Activated CD4-positive, CD25-positive, alpha-beta regulatory T cell treated with anti-CD3 and anti-CD28 coated beads, Interleukin-2, amount 50 U/mL, for 24 hours (primary cell): ENCODE results near the gene RHEB.

Experiments
- ATAC-seq, 2 donors: fragments of 150-1000 bp; cut with Tn5 transposase; one replicate each; pipeline ENCODE4 v1.10.0; 2021; ENCODE audit warnings: mild to moderate bottlenecking in 1 of 2, moderate library complexity in 1 of 2

Gene RHEB

DNA sequence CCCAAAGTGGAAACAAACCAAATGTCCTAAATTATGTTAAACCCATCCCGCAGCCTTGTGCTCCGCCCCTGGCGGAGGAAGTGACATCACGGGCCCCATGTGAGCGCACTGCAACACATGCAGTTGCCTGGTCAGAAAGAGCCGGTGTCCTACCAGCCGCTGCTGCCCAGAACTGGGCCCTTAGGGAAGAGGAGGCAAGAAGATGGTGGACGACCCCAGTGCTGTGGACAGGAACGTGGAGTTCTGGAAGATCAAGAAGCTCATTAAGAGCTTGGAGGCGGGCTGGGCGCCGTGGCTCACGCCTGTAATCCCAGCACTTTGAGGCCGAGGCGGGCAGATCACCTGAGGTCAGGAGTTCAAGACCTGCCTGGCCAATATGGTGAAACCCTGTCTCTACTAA, 18.0 kb downstream of the RHEB start:
- no peak for ATAC-seq

DNA sequence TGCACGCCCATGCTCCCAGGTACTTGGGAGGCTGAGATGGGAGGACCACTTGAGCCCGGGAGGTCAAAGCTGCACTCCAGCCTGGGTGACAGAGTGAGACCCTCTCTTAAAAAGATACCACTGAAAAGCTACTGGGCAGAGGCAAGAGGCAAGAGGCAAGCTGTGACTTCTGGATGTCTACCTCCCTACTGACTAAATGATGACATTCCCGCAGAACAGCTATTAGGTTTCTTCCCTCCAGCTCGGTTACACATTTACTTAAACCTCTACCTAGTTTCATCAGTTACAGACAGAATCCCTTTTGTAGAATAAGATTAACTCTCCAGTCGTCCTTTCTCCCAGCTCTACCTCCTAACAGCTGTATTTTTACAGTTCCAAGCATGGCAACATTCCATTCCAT, 21.2 kb downstream of the RHEB start:
- no peak for ATAC-seq

DNA sequence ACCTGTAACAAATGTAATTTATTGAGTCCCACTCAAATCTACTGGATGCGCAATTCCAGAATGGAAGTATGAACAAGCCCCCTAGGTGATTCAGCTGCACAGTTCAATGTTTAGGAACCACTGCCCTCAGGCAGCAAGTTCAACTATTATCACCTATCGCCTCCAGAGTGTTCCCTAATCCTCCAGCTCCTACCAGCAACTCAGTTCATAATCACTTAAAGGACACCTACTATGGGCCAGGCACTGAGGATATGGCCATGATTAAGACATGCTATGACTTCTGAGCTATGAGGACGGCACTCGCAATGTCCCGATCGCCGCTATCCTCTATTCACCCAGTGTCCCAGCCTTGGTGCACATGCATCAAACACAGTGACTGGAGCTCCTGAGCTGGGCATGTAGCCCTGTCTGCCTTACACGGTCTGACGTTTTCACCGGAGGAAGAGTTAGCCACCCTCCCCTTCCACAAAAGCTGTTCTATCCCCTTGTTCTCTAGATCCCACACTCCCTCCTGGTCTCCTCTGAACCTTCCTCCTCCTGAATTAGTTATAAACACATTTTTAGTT, 22.3 kb downstream of the RHEB start:
- ATAC-seq, result no peak

DNA sequence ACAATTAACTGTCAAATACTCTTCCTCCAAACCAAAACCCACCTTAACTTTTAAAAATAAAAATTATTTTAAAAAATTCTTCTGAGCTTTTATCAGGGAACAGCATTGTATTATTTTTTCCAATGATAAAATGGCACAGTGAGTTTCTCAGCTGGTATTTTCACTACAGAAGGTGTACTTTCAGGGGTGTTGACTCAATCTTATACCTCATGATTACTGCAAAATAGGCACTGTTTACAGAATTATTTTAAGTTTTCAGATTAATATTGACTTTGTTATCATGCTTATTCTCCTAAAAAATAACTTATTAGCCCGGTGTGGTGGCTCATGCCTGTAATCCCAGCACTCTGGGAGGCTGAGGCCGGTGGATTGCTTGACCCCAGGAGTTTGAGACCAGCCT, 24.3 kb downstream of the RHEB start:
- ATAC-seq, result no peak

DNA sequence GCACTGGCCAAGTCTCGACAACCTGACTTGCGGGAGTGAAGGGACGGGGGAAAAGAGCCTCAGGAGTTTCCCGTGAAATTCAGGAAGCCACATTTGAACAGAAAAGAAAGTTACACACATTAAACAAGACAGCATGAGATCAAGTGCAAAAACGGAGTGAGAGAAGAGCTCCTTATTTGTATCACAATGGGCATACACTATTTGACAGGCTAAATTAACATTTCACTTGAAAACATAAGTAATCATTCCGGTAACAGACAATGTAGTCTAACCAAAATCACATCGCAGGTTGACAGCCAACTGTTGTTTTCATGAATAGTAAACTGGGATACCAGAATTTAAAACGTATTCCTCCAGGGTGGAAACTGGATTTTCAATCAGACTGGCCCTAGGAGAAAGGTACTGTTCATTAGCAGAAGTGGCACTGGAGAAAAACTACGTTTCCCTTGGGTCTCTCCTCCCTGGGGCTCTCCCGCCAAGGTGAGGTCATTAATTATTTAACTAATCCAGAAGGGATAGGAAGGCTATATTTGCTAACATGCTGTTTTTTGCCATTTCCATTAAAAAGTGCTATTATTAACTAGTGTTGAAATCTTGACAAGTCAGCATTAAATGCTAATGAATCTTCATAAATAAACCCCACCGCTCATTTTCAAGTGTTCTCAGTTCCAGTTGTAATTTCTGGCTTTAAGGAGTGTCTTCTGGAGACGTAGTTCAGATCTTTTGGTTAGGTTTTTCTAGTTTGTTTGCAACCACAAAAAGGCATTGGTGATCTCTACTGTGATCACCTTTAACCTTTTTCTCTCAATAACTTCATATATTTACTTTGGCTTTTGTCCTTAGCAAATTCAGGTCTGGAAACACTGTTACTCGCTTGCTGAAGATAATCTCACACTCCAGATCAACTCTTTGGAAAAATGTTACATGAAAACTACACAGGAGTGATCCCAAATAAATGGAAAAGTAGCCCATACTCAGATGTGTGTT, 25.1 kb downstream of the RHEB start:
- ATAC-seq, result no peak

DNA sequence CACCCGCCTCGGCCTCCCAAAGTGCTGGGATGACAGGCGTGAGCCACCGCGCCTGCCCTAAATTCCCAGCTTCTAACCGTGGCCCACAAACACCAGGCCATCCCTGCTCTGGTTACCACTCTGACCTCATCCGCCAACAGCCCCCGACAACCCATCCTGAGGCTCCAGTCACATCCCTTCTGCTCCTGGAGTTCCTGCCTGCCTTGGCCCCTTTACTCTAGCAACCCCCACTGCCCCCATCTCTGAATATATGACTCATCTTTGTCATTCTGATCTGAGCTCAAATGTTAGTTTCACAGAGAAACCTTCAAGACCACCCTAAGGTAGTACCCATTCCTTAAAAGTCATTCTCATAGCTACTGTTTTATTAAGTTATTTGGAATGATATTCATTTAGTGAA, 26.6 kb downstream of the RHEB start:
- ATAC-seq, result no peak

DNA sequence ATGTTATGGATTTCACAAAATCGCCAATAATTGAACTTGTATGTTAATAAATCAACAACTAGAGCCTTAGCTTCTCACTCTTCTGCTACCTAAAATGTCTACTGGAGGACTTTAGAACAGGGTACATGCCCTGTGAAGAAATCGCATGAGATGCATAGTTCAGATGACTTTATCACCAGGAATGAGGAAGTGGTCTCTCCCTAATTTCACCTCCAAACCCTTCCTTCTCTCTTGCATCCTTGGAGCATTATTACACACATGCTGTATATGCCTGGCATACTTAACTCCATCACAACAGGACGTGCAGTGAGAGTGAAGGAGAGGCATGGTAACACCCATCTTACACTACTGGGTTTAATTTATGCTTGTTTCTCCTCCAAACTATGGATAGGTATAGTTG, 27.8 kb downstream of the RHEB start:
- no peak for ATAC-seq

DNA sequence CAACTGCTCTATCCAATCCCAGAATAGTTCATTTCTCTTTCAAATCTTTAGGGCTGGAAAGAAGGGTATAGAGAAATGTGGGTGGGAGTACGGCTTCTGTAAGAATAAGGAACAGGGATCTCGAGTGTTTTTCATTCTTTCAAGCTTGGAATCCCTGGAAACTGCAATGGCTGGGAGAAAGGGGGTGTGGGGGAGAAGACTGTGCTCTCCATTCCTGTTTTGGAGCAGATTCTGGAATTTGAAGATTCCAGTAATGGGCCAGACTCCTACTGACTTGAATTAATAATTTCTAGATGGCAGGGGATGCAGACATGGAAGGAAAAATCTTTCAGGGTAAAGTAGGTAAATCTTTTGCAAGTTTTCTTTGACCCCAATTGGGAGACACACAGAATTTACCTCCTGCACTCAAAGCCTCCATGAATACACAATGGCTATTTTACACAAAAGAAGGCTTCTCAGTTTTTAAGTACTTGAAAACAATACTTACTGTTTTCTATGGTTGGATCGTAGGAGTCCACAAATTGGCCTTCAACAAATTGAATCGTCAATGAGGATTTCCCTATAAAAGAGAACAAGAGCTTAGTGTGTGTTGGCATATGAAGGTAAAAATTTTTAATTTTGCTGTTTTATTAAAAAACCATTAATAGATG, 29.1 kb downstream of the RHEB start:
- ATAC-seq, result no peak

DNA sequence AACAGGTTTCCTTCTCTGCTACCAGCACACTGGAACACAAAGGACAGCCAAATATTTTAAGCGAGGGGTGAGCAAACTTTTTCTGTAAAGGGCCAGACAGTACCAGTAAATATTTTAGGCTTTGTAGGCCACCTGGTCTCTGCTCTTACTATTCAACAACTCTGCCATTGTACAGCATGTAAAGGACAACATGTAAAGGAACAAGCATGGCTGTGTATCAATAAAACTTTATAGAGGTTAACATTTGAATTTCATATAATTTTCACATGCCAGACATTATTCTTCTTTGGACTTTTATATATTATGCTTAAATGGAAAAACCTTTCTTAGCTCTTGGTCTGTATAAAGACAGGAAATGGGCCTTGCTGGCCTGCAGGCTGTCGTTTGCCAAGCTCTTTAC, 30.2 kb downstream of the RHEB start:
- no peak for ATAC-seq

DNA sequence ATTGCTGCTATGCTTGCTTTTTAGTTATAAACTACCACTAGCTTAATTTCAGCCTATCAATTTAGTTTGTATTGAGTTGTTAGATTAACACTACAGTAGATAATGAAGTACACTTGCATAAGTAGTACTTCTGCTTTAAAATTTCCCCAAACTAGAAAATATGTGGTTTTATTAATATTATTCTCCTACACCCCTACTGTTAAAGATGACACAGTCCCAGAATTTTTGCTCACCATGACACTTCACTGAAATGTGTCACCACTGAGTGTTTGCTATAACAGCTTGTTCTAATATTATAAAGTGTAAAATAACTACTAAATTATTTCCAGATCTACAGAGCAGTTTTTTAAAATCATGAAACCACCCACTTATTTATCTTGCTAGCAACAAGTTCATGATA, 31.6 kb downstream of the RHEB start:
- ATAC-seq, result no peak

DNA sequence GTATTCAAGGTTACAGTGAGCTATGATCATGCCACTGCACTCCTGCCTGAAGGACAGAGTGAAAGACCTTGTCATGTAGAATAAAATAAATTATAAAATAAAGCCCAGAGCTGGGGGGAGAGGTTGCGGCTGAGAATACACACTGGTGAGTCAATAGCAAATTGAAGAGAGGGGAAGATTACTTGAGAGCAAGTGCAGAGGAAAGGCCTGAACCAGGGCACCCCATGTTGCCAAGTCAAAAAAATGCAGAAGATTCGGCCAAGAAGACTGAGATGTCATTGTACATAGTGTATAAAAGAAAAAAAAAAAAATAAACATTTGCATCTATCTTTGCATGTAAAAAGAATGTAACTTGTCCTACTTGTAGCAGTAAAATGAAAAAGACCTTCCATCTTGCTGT, 32.5 kb downstream of the RHEB start:
- no peak for ATAC-seq

DNA sequence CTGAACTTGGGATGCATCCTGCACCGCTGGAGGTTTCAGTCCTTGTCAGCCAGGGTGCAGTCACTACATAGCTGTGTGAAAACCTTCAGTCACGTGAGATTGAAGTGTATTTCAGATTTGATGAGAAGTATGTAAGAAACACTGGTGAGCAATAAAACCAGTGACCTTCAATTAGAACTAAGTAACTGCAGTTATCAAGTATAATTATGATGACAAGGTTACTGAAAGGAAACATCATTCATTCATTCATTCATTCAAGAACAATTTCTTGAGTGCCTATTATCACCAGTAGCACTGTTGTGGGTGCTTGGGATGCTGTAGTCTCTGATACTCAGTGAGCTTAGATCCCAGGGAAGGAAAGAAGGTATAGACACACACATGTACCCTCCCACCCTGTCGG, 33.6 kb downstream of the RHEB start:
- ATAC-seq, result no peak

DNA sequence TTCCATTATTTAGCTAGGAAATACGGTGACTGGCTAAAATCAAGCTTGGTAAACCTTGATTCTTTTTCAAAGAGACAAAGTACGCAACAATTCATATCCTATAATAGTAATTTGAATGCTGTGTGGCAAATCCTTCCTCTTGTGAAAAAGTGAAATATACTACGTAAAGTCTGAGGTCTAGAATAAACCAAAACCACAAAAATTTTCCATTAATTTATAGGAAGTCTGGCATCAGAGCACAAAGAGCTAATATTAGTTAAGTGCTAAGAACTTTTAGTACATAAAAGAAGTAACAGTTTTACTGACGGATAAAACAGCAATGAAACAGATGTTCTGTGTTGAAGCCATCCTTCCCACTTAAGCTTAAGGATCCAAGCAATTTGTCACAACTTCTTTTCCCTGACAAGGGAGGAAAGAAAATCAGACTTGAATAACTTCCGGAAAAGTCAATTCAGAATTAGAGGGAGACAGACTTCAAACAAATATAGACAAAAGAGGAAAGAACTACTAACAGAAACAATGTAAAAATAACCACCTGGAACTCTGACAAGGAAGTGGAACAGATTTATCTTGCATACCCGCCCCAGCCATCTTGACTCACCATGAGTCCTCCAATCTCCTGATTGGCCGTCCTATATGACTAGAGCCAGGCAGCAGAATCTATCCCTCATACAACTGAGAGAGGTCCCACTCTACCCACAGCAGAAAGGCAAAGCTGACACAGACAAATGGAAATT, 34.6 kb downstream of the RHEB start:
- peak; percentile 58 to 77 for ATAC-seq

DNA sequence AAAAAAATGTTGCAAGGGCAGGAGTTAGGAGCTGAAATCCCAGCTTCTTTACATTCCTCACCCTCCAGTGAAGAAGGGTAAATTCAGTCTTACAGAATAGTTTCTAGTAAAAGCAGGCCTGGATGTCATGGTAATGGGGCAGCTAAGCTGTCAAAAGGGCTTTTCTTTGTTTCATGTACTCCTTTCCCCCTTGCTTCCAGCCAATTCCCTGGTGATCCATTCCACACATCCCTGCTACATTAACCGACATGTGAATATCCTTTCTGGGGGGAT, 36.0 kb downstream of the RHEB start:
- ATAC-seq, result no peak

DNA sequence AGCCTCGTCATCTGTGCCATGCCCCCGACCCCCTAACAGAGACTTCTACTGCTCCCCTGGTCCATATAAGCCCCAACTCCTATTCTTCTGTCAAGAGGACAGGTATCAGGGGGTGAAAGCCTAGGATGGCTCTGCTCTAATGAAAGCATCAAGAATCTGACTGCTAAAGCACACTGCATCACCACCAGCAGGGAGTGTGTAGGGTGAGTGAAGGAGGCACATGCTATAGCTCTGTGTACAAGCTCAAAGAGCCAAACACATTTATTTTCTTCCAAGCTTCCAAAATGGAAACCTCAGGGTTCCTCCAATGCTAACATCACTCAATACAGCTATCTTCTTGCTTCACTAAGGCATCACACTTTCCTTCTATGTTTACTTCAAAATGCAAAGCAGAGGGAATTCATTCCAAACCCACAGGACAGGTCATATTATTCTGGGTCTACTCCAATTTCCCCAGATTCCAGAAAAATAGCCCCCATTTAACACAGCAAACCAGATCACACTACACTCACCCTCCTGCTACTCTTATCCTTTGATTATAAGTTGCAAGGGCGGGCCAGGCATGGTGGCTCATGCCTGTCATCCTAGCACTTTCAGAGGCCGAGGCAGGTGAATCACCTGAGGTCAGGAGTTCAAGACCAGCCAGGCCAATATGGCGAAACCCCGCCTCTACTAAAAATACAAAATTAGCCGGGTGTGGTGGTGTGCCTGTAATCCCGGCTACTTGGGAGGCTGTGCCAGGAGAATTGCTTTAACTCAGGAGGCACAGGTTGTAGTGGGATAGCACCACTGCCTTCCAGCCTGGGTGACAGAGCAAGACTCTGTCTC, 36.6 kb downstream of the RHEB start:
- no peak for ATAC-seq

DNA sequence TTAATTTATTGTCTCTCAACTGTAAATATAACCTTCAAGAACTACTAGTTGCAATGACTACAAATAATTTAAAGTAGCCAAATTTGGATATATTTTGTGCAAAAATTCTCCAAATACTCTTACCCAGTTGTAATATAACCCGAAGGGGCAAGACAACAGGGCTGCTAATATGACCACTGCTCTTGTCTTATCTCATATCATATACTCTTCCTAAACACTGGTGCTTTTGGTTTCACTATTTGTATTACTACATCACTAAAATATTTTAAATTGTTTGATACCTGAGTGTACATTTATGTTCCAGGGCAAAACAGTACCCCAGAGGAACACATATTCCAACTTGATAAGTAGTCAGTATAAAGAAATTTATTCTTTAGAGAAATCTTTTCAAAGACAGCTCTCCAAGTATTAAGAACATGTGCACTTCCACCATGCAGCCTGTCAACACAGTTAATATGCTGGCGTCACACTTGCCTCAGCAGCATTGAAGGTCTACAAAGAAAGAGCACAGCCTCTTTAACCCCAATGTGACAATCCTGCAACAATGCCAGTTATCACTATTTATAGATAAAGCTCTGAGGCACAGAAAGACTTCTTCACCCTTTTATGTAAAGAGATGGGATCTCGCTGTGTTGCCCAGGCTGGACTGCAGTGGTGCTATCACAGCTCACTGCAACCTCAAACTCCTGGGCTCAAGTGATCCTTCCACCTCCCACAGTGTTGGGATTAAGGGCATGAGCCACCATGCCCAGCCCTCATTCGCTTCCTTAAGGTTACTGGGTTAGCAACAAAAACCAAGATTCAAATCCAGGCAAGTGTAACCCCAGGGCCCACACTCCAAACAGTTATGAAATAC, 37.8 kb downstream of the RHEB start:
- ATAC-seq, result peak in 1 of 2 donors; percentile 47

DNA sequence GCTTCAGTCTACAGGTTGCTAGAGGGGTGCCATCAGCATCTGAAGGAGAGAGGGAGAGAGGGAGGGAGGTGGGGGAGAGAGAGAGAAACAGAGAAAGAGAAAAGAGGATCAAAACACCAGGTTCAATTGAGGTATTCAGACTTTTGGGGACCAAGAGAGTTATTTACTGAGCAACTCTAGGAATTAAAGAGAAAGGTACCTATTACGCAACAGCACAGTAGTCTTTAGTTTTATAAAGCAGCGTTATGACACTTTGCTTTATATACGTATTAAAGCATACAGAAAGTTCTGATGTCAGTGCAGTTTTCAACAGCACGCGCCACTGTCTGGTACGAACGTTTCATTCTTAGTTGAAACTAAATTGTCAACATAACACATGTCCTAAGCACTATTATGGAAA, 41.8 kb downstream of the RHEB start:
- no peak for ATAC-seq

DNA sequence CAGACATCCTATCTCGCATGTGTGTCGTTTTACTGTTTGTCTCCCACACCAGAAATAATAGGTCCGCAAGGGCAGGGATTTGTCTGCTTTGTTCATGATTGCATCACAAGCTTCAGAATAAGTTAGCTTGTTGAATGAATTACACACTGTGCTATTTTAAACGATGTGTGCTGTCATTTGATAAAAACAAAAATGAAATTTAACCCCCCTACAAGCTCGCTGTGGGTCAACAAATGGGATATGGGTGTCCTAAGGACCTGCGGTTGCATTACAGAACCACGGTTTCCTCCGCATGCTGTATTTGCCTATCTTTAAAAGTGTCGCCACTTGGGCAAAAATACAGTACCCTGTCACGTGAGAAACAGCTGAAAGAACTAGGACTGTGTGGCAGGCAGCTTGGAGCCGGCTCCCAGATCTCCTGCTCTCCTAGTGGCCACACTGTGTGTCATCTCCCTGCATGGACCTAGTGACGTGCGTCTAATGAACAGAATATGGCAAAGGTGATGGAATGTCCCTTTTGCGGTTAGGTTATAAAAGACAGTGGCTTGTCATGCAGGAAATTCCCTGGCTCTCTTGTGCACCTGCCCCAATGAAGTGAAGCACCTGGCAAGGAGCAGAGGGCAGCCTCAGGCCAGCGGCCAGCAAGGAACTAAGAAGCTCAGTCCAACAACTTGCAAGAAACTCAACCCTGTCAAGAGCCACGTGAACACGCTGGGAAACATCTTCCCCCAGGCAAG, 46.9 kb downstream of the RHEB start:
- peak in 1 of 2 donors; percentile 10 for ATAC-seq

DNA sequence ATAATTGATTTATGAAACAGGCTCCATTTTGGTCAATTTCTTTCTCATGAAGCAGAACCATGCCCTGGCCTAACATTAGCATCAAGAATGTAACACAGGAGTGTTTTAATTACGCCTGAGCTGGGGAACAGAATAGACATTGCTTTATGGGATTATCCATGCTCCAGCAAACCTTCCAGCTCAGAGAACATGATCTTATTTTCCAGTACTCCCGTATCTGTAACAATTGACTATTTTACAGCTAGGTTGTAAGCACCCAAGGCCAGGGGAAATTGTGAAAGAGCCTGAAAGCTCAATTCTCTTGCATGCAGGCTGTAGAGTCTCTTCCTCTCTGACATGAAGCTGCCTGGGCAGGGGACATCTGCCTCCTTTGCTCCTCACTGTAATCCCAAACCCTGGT, 49.0 kb downstream of the RHEB start:
- no peak for ATAC-seq

DNA sequence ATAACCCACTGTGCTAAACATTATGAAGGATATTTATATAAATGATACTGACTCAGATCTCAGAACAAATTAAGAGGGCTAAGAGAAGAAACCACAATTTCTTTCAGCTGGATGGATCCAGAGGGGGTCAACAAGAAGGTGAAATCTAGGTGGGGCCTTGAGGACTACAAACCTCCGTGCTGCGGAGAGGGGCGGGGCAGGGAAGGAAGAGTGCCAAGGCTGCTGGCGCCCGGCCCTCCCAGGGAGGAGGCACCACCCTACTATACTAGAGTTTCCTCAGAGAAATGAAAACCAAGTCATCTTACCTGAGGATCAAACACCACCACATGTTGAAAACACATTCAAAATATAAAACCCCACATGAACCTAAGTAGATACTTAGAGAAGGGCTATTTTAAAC, 50.4 kb downstream of the RHEB start:
- no peak for ATAC-seq
